Measurements from ENCODE around the gene ZNF521.

DNA sequence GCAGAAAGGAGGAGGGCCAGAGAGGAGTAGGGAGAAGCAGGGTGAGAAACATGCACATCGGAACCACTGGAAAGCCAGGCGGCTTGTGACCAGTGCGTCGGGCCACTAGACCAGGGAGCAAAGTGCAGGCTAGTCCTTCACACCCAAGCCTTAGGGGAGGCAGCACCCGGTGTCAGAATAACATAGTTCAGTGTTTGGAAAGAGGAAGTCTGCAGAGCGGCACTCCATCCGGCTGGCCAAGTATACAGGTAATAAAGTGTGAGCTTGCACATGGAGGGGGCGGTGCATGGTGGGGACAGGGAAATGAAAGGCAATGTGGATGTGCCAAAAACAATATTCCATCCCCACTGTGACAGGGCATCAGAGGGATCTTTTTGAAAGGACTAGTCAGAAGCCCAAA lies 69.7 kb downstream of the ZNF521 start:
- no peak for TF ChIP-seq POLR2A (IDR thresholded peaks at IDR 0.05; ENCODE audit: extremely low read depth, insufficient read length)
- TF ChIP-seq MYC (IDR thresholded peaks at IDR 0.05; ENCODE audit: low read depth, low read length): no peak
- TF ChIP-seq CTCF (IDR thresholded peaks at IDR 0.05; ENCODE audit: low read depth, low read length): no peak
- no peak for TF ChIP-seq MAX (IDR thresholded peaks at IDR 0.05; ENCODE audit: low read depth, low read length)
